Ovary (tissue), 9 donors: ENCODE data around the gene ANO10. TPM values are rescaled to one million over a fixed set of nuclear protein-coding genes. Genes with fewer than 3 reads are reported as not detected.
A peak's percentile ranks its signal among the peaks of the same experiment; 100 is the strongest.

Source experiments
- DNase-seq, 5 donors: peaks; one replicate each; pipeline ENCODE4 v3.0.0-alpha.2; 2019 to 2020
- H3K27ac ChIP-seq, 2 donors: fragments of 200-600 bp; one replicate each; pipeline versions ENCODE4 v1.5.1 to v1.8.0; 2019 to 2022
- H3K27me3 ChIP-seq: fragments of 200-600 bp; one replicate; pipeline ENCODE4 v1.8.0; 2022
- H3K36me3 ChIP-seq: fragments of 200-600 bp; sonication (generic); one replicate; pipeline ENCODE4 v1.5.1; 2019
- H3K4me1 ChIP-seq: one replicate; pipeline ENCODE4 v1.8.1; 2013; ENCODE audit warnings: mild to moderate bottlenecking, moderate library complexity; ENCODE audit not compliant: insufficient read depth
- H3K4me3 ChIP-seq: fragments of 200-600 bp; sonication (generic); one replicate; pipeline ENCODE4 v1.5.1; 2017
- H3K9me3 ChIP-seq, 2 donors: fragments of 200-600 bp in 1 of 2; sonication (generic) in 1 of 2; one replicate each; pipeline versions ENCODE4 v1.5.1 to v1.8.1; 2013 to 2019; ENCODE audit warnings: mild to moderate bottlenecking in 1 of 2, moderate library complexity in 1 of 2
- EP300 ChIP-seq: sonication (generic); formaldehyde crosslinking; IDR thresholded peaks from one replicate; pipeline ENCODE4 v1.6.1; 2017; ENCODE audit warnings: antibody characterized with exemption
- POLR2A ChIP-seq: fragments of 450-650 bp; IDR thresholded peaks from one replicate; pipeline ENCODE4 v1.6.1; 2017; ENCODE audit warnings: antibody characterized with exemption, mild to moderate bottlenecking, moderate library complexity
- WGBS, 3 donors: extraction: QIAGEN DNeasy Blood & Tissue Kit in 1 of 3; methylation state at CpG; one replicate each; pipeline versions ENCODE4 v1.1.5 to v1.1.7; 2013 to 2017; 5-methylcytosine and 5-hydroxymethylcytosine counted together
- intact Hi-C, 4 donors: fragments of 100-400 bp; cut with DNase I; formaldehyde crosslinking; loops; one replicate each; pipeline versions ENCODE4 v1.11.0 to v1.15.1; 2022 to 2023
- polyA plus RNA-seq, 2 donors: library from polyadenylated mRNA; stranded (reverse); fragments of 200-250 nt in 1 of 2; fragments of 350-450 nt in 1 of 2; fragmentation: Illumina TruSeq in 1 of 2; extraction: RNeasy Lipid Tissue Mini Kit (QIAGEN cat#74804) in 1 of 2; gene quantifications; one replicate each; pipeline ENCODE4 v1.2.3, GENCODE V29; 2013 to 2014
- total RNA-seq, 7 donors: library from RNA; depleted of rRNA in 2 of 7; stranded (reverse); fragments of >200 nt in 2 of 7; fragmentation: NEBNext Ultra II Directional in 3 of 7; extraction: Animal tissue kit (Norgen Biotek cat#: 25700) in 3 of 7; gene quantifications; one replicate each; pipeline versions ENCODE4 v1.1.0 to v1.2.4, GENCODE V29; 2016 to 2023
- TF ChIP-seq, protein P1 (sequence below), 3 donors: fragments of 450-650 bp in 2 of 3; fragments of 200-600 bp in 1 of 3; IDR thresholded peaks; one replicate each; pipeline versions ENCODE4 v1.5.1 to v1.8.0; 2016 to 2022; ENCODE audit warnings: antibody characterized with exemption in 3 of 3, mild to moderate bottlenecking in 1 of 3
- donor health status: DM: no; HTN: no; CAD: no; lungs with moderate emphysema.
- donor health status: DM: no; HTN: no; CAD: no.
- donor health status: Bipolar disorder and iron deficiency.
- donor health status: DM: yes; HTN: yes; CAD: no.
- donor health status: DM: no; HTN: no; CAD: no.
- donor health status: DM: yes; HTN: yes; CAD: no.

The ANO10 gene
- total and polyA plus RNA-seq, 9 donors = 12.2 to 58.7 (median 21.7) TPM

DNA sequence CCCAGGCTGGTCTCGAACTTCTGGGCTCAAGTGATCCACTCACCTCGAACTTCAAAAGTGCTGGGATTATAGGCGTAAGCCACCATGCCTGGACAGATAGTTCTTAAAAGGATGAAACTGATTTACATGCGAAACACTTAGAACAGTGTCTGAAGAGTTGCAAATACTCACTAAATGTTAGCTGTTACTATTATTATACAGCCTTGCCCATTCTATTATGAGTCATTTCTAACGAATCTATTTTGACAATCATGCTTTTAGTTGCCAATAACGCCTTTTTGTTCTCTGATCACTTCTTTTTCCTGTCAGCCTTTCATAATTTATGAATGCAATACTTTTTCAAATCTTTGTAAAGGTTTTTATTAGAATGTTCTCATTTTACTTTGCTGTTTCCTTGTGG, 222.8 kb downstream of the ANO10 start:
- intact Hi-C loops = no loop called here
- H3K9me3 ChIP-seq = no peaks in the 10 kb centered on the region
- no peaks in the 10 kb centered on the region for H3K36me3 ChIP-seq
- no peak for TF ChIP-seq POLR2A
- TF ChIP-seq, protein P1, sequence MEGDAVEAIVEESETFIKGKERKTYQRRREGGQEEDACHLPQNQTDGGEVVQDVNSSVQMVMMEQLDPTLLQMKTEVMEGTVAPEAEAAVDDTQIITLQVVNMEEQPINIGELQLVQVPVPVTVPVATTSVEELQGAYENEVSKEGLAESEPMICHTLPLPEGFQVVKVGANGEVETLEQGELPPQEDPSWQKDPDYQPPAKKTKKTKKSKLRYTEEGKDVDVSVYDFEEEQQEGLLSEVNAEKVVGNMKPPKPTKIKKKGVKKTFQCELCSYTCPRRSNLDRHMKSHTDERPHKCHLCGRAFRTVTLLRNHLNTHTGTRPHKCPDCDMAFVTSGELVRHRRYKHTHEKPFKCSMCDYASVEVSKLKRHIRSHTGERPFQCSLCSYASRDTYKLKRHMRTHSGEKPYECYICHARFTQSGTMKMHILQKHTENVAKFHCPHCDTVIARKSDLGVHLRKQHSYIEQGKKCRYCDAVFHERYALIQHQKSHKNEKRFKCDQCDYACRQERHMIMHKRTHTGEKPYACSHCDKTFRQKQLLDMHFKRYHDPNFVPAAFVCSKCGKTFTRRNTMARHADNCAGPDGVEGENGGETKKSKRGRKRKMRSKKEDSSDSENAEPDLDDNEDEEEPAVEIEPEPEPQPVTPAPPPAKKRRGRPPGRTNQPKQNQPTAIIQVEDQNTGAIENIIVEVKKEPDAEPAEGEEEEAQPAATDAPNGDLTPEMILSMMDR (IDR thresholded peaks at IDR 0.05) = no peak
- DNase-seq = no peak
- no peak overlapping the region for H3K27ac ChIP-seq
- 88 to 90% (median 89%) methylated on average over 6 of the region's 6 CpGs for WGBS, 3 donors
- no peaks in the 10 kb centered on the region for H3K27me3 ChIP-seq
- H3K4me3 ChIP-seq = no peak overlapping the region
- H3K4me1 ChIP-seq = no peaks in the 10 kb centered on the region

DNA sequence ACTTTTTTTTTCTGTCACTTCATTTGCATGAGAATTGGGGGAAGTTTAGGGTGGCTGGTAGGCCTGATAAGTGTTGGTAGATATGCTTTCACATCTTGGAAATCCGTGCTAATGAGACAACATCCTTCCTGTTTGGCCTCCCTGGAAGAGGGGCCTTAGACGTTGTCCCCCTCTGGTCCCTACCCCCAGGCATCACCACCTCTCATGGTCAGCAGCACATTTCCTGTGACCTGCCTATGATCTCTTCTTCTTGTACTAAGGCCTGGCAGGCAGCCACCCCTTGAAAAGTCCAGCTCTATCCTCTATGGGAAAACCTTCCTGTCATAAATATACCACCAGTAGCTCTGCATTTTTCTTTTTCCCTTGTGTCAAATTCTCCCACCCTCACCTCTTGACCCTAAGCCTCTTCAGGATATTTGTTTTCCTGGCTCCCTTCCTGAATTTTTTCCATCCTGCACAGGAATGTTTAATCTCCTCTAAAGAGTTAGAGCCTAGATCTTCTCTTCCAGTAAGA, 227.7 kb downstream of the ANO10 start:
- no peaks in the 10 kb centered on the region for H3K36me3 ChIP-seq
- peaks cover 7% of the 10 kb centered on the region for H3K4me1 ChIP-seq
- WGBS, 3 donors = 30 to 34% (median 32%) methylated on average over 2 of the region's 2 CpGs
- H3K27me3 ChIP-seq = no peaks in the 10 kb centered on the region
- peak in 3 of 5 donors; percentile 44 to 54 (median 53) for DNase-seq
- H3K4me3 ChIP-seq = no peak overlapping the region
- no peak overlapping the region for H3K27ac ChIP-seq
- TF ChIP-seq, protein P1 (IDR thresholded peaks at IDR 0.05) = no peak
- TF ChIP-seq POLR2A (no peak), EP300 (no peak)
- intact Hi-C loops = no loop called here
- no peaks in the 10 kb centered on the region for H3K9me3 ChIP-seq

DNA sequence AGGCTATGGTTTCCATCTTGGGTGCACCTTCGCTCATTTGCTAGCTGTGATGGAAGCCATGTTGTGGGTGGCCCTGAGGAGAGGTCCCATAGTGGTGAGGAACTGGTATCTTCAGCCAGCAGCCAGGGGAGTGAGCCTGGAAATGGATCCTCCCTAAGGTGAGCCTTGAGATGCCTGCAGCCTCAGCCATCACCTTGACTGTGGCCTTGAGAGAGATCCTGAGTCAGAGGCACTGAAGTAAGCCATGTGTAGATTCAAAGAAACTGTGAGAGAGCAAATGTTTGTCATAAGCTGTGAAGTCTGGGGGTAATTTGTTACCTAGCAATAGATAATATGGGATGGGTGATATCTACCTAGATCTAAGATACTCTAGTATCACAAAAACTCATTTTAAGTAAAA, 230.2 kb downstream of the ANO10 start:
- whole genome bisulfite sequencing, 3 donors = 47 to 100% (median 94%) methylated on average over 1 of the region's 1 CpG
- H3K27ac ChIP-seq = no peak overlapping the region
- no peaks in the 10 kb centered on the region for H3K27me3 ChIP-seq

DNA sequence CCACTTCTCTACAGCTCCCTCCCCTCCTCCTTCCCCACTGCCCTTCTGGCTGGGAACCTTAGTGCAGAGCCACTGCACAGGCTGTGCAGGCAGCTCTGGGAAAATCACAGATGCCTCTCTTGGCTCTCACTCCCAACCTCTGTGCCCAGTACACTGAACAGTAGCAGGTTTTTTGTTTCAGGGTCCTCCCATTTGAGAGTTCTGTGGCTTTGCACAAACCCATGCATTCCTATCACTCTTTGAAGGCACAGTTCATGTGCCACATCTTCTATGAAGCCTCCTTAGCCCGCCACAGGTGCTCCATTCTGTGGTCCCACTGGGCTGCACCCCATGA, 231.6 kb downstream of the ANO10 start:
- Histone ChIP-seq H3K9me3 (no peaks in the 10 kb centered on the region), H3K4me1 (peaks cover 7% of the 10 kb centered on the region), H3K36me3 (no peaks in the 10 kb centered on the region), H3K27ac (no peak overlapping the region), H3K27me3 (no peaks in the 10 kb centered on the region), H3K4me3 (no peak overlapping the region)
- no peak for DNase-seq
- WGBS, 3 donors = 94 to 100% (median 98%) methylated on average over 1 of the region's 1 CpG
- intact Hi-C loops = no loop called here
- TF ChIP-seq POLR2A (no peak), EP300 (no peak)
- TF ChIP-seq, protein P1 (IDR thresholded peaks at IDR 0.05) = no peak

More for the DNA sequence above, 230.2 kb downstream of the ANO10 start:
- intact Hi-C loops = no loop called here
- no peaks in the 10 kb centered on the region for H3K9me3 ChIP-seq
- no peak for DNase-seq
- H3K4me3 ChIP-seq = no peak overlapping the region
- H3K36me3 ChIP-seq = no peaks in the 10 kb centered on the region
- no peak for TF ChIP-seq POLR2A
- no peak for TF ChIP-seq EP300
- TF ChIP-seq, protein P1 (IDR thresholded peaks at IDR 0.05) = no peak
- H3K4me1 ChIP-seq = peaks cover 7% of the 10 kb centered on the region
